Tibial artery (tissue), 4 donors: Measurements from ENCODE around the gene CBX2.

ENCODE experiments used
- DNase-seq, 2 donors: peaks; one replicate each; pipeline ENCODE4 v3.0.0-alpha.2; 2019
- H3K27ac ChIP-seq, 2 donors: fragments of 200-600 bp; sonication (generic) in 1 of 2; 1 replicate in 1 of 2; 2 replicates in 1 of 2; pipeline ENCODE4 v1.5.1; 2018 to 2019; ENCODE audit warnings: mild to moderate bottlenecking in 1 of 2
- H3K27me3 ChIP-seq, 2 donors: fragments of 200-600 bp; sonication (generic) in 1 of 2; one replicate each; pipeline versions ENCODE4 v1.5.1 to v1.6.0; 2016 to 2019
- H3K36me3 ChIP-seq, 3 donors: fragments of 200-600 bp; sonication (generic) in 2 of 3; one replicate each; pipeline ENCODE4 v1.5.1; 2016 to 2019; ENCODE audit warnings: mild to moderate bottlenecking in 2 of 3
- H3K4me1 ChIP-seq, 4 donors: fragments of 200-600 bp; sonication (generic) in 2 of 4; 1 replicate in 3 of 4; 2 replicates in 1 of 4; pipeline ENCODE4 v1.5.1; 2016 to 2019
- H3K4me3 ChIP-seq, 2 donors: fragments of 200-600 bp; sonication (generic) in 1 of 2; 1 replicate in 1 of 2; 2 replicates in 1 of 2; pipeline ENCODE4 v1.5.1; 2018 to 2019; ENCODE audit warnings: mild to moderate bottlenecking in 2 of 2
- H3K9me3 ChIP-seq, 3 donors: fragments of 200-600 bp; sonication (generic) in 1 of 3; one replicate each; pipeline ENCODE4 v1.5.1; 2016 to 2019
- intact Hi-C: fragments of 100-400 bp; cut with DNase I; formaldehyde crosslinking; loops from one replicate; pipeline ENCODE4 v1.15.0; 2023; ENCODE audit warnings: low total_unique reads
- TF ChIP-seq, protein P1 (sequence below), 2 experiments: fragments of 200-600 bp in 1 of 2; fragments of 450-650 bp in 1 of 2; IDR thresholded peaks; one replicate each; pipeline ENCODE4 v1.5.1; 2017 to 2019; ENCODE audit warnings: antibody characterized with exemption in 2 of 2, mild to moderate bottlenecking in 1 of 2, moderate library complexity in 1 of 2

Gene CBX2

GRCh38 chr17:79789943-79790804 is 12.2 kb downstream of the CBX2 start:
- Histone ChIP-seq H3K27me3 (peaks cover 20 to 97% of the 10 kb centered on the region in 2 donors), H3K4me1 (peaks cover 0 to 49% (median 34%) of the 10 kb centered on the region in 4 donors), H3K4me3 (no peak overlapping the region), H3K36me3 (no peaks in the 10 kb centered on the region), H3K27ac (no peak overlapping the region), H3K9me3 (no peaks in the 10 kb centered on the region)
- no peak for DNase-seq
- intact Hi-C loops, result loop anchor here (2.0 kb wide), 2 partner anchors 51 to 201 kb away; no protein-coding TSS in a partner anchor
- TF ChIP-seq, protein P1, sequence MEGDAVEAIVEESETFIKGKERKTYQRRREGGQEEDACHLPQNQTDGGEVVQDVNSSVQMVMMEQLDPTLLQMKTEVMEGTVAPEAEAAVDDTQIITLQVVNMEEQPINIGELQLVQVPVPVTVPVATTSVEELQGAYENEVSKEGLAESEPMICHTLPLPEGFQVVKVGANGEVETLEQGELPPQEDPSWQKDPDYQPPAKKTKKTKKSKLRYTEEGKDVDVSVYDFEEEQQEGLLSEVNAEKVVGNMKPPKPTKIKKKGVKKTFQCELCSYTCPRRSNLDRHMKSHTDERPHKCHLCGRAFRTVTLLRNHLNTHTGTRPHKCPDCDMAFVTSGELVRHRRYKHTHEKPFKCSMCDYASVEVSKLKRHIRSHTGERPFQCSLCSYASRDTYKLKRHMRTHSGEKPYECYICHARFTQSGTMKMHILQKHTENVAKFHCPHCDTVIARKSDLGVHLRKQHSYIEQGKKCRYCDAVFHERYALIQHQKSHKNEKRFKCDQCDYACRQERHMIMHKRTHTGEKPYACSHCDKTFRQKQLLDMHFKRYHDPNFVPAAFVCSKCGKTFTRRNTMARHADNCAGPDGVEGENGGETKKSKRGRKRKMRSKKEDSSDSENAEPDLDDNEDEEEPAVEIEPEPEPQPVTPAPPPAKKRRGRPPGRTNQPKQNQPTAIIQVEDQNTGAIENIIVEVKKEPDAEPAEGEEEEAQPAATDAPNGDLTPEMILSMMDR (IDR thresholded peaks at IDR 0.05), result peak; percentile 65 to 76

- no peak for DNase-seq
- H3K4me1 ChIP-seq, result peaks cover 0 to 54% (median 35%) of the 10 kb centered on the region in 4 donors
- intact Hi-C loops, result loop anchor here (2.0 kb wide), 1 partner anchor 50 kb away; no protein-coding TSS in a partner anchor
These were observed 13.1 kb downstream of the CBX2 start for GRCh38 chr17:79790805-79791734.

GRCh38 chr17:79791735-79792161 is 13.8 kb downstream of the CBX2 start:
- no peak for DNase-seq
- Histone ChIP-seq H3K36me3 (no peaks in the 10 kb centered on the region), H3K4me3 (no peak overlapping the region), H3K4me1 (peaks cover 0 to 61% (median 41%) of the 10 kb centered on the region in 4 donors), H3K27me3 (peaks cover 20 to 83% of the 10 kb centered on the region in 2 donors), H3K9me3 (no peaks in the 10 kb centered on the region), H3K27ac (no peak overlapping the region)
- TF ChIP-seq, protein P1 (IDR thresholded peaks at IDR 0.05), result no peak
- intact Hi-C loops, result loop anchor here (2.0 kb wide), 1 partner anchor 49 kb away; no protein-coding TSS in a partner anchor

More at GRCh38 chr17:79790805-79791734, 13.1 kb downstream of the CBX2 start:
- H3K36me3 ChIP-seq, result no peaks in the 10 kb centered on the region
- TF ChIP-seq, protein P1 (IDR thresholded peaks at IDR 0.05), result no peak
- peaks cover 20 to 90% of the 10 kb centered on the region in 2 donors for H3K27me3 ChIP-seq
- H3K9me3 ChIP-seq, result no peaks in the 10 kb centered on the region
- no peak overlapping the region for H3K4me3 ChIP-seq
- H3K27ac ChIP-seq, result no peak overlapping the region

DNA sequence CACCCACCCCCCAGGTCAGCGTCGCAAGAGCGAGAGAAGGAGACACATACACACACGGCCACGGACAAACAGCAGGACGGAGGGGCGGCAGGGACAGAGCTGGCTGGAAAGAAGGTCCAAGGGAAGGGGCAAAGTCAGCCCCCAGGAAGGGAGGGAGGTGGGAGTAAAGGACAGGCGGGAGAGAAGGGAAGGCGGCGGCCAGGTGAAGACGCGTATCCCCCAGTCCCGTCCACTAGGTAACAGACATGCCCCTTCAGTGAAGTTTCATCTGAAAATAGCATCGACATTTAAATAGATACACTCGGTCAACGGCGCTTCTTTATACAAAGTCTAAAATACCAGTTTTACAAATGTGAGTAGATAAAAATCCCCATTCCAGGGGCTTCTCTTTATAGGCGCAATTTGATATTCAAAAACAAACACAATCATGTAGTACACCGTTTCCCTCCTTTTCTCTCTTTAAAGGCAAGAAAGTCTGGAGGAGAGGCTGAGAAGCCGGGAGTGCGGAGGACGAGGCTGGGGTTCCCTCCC is 14.5 kb downstream of the CBX2 start:
- Histone ChIP-seq H3K4me1 (peaks cover 0 to 62% (median 41%) of the 10 kb centered on the region in 4 donors), H3K9me3 (no peaks in the 10 kb centered on the region), H3K27ac (no peak overlapping the region), H3K36me3 (no peaks in the 10 kb centered on the region), H3K27me3 (peaks cover 20 to 76% of the 10 kb centered on the region in 2 donors), H3K4me3 (peak overlapping the region; percentile 34 to 52)
- intact Hi-C loops, result no loop called here
- TF ChIP-seq, protein P1 (IDR thresholded peaks at IDR 0.05), result no peak
- DNase-seq, result no peak
